ENCODE measurements around the gene PAK2. TPM values are rescaled to one million over a fixed set of nuclear protein-coding genes. Genes with fewer than 3 reads are reported as not detected.
"Not testable (repeated sequence)": the region's sequence is repeated elsewhere in the genome, so short reads cannot be mapped to it uniquely, and the experiment has no call there.

Gene PAK2
- polyA plus RNA-seq, 4 donors: 53.3 to 94.0 (median 72.7) TPM

DNA sequence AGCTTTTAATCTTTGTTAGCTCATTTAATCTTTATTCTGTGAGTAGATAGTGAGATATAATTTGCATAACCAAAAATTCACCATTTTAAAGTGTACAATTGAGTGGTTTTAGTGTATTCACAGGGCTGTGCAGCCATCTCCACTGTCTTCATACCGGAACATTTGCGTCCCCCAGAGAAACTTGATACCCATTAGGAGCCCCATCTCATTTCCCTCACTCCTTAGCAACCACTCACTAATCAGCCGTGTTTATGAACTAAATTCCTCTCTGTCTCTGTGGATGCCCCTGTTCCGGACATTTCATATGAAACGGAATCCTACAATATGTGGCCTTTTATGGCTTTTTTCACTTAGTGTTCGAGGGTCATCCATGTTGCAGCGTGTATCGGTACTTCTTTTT, 38.2 kb downstream of the PAK2 start:
- peak in 1 of 4 donors; percentile 44 for DNase-seq (ENCODE audit: low read depth in 4 of 4, low spot score in 3 of 4)

DNA sequence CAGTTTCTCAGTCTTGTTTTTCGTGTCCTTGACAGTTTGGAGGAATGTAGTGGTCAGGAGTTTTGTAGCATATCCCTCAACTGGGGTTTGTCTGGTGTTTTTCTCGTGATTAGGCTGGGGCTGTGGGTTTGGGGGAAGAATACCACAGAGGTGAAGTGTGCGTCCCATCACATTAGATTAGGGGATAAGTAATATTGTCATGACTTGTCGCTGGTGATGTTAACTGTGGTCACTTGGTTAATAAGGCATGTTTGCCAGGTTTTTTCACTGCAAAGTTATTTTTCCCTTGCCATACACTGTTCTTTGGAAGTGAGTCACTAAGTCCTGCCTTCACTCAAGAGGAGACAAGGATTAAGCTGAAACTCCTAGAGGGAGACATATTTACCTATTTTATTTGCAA, 39.1 kb downstream of the PAK2 start:
- no peak for DNase-seq (ENCODE audit: low read depth in 4 of 4, low spot score in 3 of 4)

DNA sequence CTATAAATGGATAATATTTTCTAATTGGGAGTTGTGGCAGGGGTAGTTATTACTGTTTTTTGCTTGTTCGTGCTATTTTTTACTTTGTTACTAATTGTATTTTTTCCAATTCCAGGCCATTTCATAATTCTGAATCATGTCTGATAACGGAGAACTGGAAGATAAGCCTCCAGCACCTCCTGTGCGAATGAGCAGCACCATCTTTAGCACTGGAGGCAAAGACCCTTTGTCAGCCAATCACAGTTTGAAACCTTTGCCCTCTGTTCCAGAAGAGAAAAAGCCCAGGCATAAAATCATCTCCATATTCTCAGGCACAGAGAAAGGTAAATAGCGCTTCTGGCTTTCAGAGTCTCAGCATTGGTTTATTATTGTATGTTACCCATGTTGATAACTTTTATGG, 42.9 kb downstream of the PAK2 start:
- DNase-seq (ENCODE audit: low read depth in 4 of 4, low spot score in 3 of 4): no peak

DNA sequence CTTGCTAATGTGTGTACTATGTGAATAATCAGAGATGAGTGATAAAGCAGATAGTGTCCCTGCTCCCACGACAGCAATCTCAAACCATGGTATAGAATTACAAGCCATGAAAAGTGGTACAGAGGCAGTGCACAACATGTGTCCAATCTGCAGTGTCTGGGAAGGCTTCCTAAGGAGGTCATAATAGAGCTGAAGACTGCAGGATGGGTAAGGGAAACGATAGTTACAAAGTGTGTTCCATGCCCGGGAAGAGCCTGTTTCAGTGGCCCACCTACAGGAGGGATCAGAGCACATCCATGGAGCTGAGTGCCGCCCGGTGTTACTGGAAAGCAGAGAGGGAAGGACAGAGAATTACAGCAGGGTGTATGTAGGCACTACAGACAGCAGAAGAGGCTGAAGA, 48.9 kb downstream of the PAK2 start:
- DNase-seq (ENCODE audit: low read depth in 4 of 4, low spot score in 3 of 4): no peak

DNA sequence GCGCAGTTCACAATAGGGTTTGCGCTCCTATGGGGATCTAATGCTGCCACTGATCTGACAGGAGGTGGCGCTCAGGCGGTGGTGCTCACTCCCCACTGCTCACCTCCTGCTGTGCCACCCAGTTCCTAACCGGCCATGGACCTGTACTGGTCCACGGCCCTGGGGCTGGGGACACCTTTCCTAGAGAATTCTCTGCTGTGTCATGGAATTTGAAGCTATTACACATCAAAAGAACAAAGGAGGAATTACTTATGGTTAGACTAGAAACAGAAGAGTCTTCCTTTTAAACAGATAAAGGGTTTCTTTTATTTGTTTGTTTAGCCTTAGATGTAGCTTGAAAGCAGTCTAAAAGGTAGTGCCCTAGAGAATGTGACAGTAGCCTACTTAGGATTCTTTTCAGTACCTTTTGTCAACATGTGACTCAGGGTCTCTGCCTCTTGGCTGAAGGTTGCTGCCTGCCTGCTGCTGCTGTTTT, 50.3 kb downstream of the PAK2 start:
- no peak for DNase-seq (ENCODE audit: low read depth in 4 of 4, low spot score in 3 of 4)

DNA sequence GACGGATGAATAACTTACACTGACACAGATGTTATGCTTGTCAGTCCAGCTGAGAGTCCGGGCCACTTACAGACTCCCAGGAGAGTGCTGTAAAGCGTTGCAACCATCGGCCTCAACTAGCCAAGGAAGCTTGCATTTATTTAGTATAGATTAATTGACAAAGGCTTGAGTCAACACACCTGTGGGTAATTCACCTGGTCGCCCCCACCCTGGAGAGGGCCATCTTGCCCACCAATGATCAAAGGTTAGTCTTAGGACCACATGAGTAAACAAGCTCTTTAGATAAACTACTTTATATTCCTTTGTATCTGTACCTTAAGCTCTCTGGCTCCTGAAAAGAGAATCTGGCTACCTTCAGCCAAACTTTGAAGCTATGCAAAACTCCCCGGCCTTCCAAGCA, 51.0 kb downstream of the PAK2 start:
- no peak for DNase-seq (ENCODE audit: low read depth in 4 of 4, low spot score in 3 of 4)

DNA sequence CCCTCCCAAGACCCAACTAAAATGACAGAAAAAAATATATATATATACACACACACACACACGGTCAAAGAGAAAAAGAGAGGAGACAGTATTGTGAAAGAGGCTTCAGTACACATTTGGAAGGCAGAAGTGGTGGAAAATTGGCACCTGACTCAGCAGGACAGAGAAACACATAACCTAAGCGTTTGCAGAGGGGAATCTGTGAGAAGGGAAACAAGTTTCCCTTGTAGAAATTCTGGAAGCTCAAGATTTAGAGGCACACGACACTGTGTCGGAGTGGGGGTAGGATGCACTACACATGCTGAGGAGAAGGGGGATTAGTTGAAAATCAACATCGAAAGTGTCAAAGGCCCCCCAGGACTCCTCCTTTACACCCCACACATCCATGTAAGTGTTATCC, 53.1 kb downstream of the PAK2 start:
- no peak for DNase-seq (ENCODE audit: low read depth in 4 of 4, low spot score in 3 of 4)

DNA sequence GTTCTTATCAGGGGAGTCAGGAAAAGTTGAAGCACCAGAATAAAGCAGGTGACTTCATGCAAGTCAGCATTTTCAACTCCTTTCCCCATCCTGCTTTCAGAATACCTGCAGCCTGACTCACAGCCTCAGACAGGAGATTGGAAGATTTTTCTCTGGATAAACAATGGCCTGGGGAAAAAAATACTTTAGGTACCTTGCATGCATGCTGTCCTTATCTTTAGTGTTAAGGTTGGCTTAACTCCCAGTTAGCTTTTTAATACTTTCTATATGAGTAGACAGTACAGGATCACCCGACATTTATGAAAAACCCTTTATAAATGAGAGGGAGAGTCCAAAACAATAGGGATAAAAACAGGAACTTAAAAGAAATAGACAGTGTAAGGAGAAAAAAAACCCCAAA, 53.6 kb downstream of the PAK2 start:
- peak in 1 of 4 donors; percentile 3 for DNase-seq (ENCODE audit: low read depth in 4 of 4, low spot score in 3 of 4)

DNA sequence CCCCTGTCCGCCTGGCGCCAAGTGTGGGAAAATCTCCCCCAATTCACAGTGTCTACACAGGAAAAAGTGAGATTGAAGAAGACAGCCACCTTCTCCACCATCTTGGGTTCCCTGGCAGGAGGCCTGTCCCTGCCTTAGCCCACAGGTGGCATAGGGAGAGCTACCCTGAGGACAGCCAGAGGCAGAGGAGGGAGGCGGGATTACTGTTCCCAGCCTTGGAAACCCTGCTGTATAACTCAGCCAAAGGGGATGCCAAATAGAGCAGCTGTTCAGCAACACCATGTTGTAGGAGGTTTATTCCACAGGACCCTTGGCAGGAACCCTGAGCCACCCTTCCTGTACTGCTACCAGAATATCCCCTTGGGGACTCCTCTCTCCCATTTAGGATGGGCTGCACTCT, 54.8 kb downstream of the PAK2 start:
- DNase-seq (ENCODE audit: low read depth in 4 of 4, low spot score in 3 of 4): no peak

DNA sequence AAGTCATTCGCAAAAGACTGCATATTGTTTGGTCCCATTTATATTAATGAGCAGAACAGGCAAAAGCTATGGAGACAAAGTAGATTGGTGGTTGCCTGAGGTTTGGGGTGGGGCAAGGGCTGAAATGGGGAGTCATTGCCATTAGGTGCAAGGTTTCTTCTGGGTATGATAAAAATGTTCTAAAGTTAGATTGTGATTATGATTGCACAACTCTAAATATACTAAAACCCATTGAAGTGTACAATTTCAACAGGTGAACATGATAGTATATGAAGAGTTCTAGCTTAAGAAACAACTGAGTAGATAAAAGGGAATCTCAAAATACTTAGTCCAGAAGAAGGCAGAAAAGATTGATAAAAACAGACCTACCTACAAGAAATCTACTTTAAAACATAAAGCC, 56.7 kb downstream of the PAK2 start:
- DNase-seq (ENCODE audit: low read depth in 4 of 4, low spot score in 3 of 4): no peak

DNA sequence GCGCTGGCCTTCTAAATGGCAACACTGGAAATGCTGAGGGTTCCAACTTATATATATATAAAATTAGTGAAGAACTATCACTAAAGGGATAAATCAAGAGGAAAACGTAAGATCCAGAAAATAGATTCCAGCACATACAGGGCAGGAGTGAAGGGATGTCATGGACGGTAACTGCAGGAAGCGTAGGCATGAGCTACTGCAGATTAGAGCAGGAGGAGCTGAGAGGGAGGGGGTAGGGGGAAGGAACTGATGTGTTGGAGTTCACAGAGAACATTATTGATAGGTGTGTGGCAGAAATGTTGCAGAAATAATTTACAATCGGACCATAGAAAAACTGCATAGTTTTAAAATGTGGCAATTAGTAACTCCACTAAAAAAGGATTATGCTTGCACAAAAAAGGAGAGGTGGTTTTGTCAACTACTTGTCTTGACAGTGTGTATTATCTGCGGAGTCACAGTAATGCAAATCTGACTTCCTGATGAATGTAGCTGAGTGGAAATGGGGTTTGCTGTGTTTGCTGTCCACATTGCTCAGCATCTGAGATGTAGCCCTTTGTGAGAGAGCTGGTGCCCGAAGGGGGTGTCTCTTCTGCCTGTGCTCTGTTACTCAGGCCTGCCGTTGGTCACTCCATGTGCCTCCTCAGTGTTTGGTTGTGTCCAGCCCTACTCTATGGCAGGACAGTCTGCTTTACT, 61.2 kb downstream of the PAK2 start:
- DNase-seq (ENCODE audit: low read depth in 4 of 4, low spot score in 3 of 4): no peak

DNA sequence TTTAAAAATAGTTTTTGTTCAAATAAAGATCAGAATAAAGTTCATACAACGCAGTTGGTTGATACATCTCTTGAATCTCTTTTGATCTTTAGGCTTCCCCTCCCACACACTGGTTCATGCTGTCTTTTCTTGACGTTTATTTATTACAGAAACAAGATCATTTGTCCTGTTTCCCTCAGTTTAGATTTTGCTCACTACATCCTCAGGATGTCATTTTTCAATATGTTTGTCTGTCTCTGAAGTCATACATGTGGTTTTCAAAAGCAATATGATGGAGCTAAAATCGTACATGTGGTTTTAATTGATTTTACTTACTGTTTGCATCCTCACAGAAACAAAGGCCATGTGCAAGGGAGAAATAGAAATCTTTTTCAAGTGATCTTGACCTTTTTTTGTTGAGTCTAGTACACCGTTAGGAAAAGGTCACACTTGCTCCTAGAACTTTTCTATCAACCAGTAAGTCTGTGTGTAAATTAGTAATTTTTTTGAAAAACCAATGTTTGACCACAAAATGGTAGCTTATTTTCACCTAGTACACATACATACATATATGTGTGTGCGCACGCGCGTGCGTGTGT, 64.3 kb downstream of the PAK2 start:
- no peak for DNase-seq (ENCODE audit: low read depth in 4 of 4, low spot score in 3 of 4)

DNA sequence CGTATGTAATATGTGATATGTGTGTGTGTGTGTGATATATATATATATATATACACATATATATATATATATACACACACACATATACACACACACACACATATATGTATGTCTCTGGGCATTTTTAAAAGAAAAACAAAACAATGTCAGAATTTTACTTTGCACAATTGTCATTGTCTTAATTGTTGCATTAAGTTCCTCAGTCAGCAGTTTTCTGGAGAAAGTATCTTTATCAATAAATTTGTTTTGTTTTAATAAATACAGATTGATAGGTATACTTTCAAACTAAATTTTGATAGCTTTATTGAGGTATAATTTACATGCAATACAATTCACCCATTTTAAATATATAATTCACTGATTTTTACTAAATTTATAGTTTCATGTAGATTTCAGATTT, 65.1 kb downstream of the PAK2 start:
- no peak for DNase-seq (ENCODE audit: low read depth in 4 of 4, low spot score in 3 of 4)

DNA sequence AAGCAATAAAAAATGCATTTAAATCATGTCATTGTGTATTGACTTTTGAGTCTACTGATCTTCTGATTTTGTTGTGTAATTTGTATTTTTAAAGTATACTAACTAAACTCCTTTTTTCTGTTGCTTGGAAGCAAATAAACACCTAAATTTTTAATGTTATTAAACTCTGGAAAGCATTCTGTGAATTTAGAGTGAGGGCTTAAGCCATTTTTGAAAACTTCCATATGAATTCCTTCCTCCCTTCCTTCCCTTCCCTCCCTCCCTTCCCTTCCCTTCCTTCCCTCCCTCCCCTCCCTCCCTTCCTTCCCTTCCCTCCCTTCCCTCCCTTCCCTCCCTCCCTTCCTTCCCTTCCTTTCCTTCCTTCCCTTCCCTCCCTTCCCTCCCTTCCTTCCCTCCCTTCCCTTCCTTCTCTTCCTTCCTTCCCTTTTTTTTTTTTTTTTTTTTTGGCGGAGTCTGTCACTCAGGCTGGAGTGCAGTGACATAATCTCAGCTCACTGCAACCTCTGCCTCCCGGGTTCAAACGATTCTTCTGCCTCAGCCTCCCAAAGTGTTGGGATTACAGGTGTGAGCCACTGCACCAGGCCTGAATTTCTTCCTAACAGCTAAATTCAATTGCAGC, 71.4 kb downstream of the PAK2 start:
- DNase-seq (ENCODE audit: low read depth in 4 of 4, low spot score in 3 of 4): no peak

DNA sequence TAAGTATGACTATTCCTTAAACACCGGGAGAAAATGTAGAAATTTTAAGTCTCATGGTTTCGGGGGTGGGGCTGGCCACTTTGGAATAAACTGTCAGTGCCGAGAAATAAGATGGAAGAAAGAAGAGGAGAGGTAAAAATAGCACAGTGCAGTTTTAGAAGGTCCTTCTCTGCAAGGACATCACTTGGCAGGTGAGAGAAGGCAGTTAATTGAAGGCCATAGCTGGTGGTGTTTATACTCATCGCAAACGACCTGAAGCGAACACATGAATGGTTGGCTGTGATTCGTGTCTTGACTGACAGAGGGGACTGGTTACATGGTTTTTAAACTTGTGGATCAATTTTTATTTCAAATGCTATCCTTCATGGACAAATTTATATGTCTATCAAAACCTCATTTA, 73.2 kb downstream of the PAK2 start:
- no peak for DNase-seq (ENCODE audit: low read depth in 4 of 4, low spot score in 3 of 4)

DNA sequence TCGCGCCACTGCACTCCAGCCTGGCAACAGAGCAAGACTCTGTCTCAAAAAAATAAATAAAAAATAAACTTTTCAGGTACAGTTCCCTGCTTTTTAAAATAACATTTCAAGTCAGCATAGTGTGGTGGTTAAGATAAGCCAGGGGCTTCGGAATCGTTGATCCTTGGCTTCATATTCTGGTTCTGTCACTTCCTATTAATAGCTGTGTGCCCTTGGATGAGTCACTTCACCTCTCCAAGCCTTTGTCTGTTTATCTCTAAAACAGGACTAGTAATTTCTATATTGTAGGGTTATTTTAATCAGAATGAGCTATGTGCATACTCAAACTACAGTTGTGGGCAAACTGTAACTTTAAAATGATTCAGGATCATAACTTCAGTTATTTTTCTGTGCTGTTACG, 74.2 kb downstream of the PAK2 start:
- no peak for DNase-seq (ENCODE audit: low read depth in 4 of 4, low spot score in 3 of 4)

DNA sequence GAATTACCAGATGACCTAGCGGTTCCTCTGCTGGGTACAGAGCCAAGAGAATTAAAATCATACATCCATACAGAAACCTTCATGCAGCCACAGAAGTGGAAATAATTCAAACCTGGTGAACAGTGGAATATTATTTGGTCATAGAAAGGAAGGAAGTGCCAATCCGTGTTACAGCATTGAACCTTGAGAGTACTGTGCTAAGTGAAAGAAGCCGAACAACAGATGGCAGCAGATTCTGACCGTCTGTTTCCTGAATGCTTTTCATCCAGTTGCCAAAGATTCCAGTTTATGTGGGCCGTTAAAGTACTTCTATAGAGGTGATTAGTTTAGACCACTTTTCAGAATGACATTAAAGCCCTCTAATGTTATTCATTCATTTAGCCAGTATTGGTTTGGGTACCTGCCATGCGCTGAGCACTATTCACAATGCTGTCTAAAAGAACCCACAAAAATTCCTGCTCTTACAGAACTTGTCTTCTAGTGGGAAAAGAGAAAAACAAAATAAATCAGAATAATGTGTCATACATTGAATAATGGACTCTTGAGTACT, 82.2 kb downstream of the PAK2 start:
- no peak for DNase-seq (ENCODE audit: low read depth in 4 of 4, low spot score in 3 of 4)

DNA sequence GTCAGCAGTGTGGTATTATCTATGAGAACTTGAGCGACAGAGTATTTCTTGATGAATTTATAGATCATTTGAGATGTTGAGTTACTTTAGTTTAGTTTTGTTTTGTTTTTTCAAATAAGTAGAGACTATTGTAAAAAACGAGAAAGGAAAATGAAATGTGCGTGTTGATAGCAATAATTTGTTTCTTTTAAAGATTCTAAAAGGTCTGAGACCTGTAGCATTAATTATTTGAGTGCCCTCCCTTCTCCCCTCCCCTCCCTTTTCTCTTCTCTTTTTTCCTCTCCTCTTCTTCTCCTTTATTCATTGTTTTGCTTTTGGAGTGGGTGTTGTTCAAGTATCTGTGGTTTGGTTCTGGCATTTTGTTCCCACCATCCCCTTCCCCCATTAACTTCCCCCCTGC, 90.0 kb downstream of the PAK2 start:
- DNase-seq (ENCODE audit: low read depth in 4 of 4, low spot score in 3 of 4): not testable (repeated sequence)

DNA sequence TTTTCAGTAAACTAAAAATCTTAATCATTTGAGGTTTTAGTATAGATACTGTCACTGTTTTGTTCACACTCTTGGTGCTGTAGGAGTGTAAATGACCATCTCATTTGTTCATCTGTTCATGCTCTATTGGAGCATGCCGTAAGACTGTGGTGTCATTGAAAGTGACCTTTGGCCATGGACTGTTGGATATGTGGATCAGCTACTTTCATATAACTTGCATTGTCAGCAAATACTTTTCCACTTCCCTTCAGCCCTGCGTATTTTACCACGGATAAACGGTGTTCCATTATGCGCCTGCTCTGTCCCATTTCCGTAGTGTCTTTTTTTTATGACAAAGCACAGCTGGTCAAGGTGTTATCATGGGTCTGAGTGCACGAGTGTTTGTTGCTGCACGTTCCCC, 95.4 kb downstream of the PAK2 start:
- DNase-seq (ENCODE audit: low read depth in 4 of 4, low spot score in 3 of 4): peak in 3 of 4 donors; percentile 22 to 51 (median 35)

DNA sequence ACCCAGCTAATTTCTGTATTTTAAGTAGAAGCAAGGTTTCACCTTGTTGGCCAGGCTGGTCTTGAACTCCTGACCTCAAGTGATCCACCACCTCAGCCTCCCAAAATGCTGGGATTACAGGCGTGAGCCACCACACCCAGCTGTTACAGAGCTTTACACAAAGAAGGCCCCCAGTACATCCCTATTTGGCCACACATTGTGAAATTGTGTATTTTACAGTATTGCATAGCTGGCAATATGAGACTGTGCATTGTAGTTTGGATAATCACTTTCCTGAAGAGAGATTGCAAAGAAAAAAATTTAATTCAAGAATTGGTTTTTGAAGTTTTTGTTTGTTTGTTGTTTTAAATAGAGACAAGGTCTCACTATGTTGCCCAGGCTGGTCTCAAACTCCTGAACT, 97.0 kb downstream of the PAK2 start:
- not testable (repeated sequence) for DNase-seq (ENCODE audit: low read depth in 4 of 4, low spot score in 3 of 4)

DNA sequence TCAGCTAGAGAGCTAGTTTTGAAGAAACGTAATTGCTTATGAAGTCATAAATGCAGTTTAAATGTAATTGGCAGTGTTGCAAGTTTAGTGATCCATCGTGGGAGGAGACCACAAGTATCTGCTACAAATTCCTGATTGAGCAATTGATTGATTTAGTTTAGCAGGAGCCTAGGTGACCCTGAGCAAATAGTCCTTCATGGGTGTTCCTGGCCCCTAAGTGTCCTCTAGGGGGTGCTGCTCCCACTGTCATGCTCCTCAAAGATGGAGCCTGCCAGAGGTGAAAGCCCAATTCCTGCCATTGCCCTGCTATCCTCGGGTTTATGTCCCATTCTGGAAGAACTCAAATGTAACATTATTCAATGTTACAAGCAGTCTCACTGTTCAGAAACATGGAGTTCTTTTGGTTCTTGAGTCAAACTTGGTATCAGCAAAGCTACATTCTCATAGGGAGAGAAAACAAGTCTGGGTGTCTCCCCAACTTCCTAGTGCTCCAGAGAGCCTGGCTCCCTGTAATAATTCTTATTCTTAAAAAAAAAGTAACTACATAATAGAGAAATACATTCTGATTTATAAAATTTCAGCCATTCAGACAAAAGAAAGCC, 98.3 kb downstream of the PAK2 start:
- no peak for DNase-seq (ENCODE audit: low read depth in 4 of 4, low spot score in 3 of 4)
